GM10266 (cell line): ENCODE data around the gene DNAJC5G.
"Not testable (repeated sequence)": the region's sequence is repeated elsewhere in the genome, so short reads cannot be mapped to it uniquely, and the experiment has no call there.

Source experiments
- DNase-seq: peaks from one replicate; pipeline ENCODE4 v3.0.0; 2012; ENCODE audit errors: extremely low spot score
- TF ChIP-seq, protein P1 (sequence below): IDR thresholded peaks from 2 replicates; pipeline ENCODE4 v1.5.1; 2012; ENCODE audit warnings: mild to moderate bottlenecking, low read depth; ENCODE audit not compliant: control insufficient read depth, insufficient read depth; ENCODE audit errors: missing control alignments

The DNAJC5G gene

DNA sequence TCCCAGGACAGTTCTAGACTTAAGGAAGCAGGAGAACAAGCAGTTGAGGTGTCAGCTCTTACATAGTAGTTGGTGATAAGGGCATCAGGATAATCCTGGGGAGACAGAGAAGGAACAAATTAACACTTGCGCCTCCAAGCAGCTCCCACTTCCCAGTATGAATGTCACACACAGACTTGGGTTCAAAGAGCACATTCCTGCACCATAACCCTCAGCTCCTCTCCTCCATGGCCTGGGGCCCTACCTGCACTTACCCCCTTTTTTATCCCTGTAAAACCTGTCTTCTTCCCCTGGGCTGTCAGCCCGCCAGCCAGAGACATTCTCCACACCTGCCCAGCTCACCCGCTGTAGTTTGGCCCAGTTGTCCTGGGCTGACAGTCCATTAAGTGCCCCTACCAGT is 36.9 kb downstream of the DNAJC5G start:
- TF ChIP-seq, protein P1, sequence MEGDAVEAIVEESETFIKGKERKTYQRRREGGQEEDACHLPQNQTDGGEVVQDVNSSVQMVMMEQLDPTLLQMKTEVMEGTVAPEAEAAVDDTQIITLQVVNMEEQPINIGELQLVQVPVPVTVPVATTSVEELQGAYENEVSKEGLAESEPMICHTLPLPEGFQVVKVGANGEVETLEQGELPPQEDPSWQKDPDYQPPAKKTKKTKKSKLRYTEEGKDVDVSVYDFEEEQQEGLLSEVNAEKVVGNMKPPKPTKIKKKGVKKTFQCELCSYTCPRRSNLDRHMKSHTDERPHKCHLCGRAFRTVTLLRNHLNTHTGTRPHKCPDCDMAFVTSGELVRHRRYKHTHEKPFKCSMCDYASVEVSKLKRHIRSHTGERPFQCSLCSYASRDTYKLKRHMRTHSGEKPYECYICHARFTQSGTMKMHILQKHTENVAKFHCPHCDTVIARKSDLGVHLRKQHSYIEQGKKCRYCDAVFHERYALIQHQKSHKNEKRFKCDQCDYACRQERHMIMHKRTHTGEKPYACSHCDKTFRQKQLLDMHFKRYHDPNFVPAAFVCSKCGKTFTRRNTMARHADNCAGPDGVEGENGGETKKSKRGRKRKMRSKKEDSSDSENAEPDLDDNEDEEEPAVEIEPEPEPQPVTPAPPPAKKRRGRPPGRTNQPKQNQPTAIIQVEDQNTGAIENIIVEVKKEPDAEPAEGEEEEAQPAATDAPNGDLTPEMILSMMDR = no peak
- no peak for DNase-seq

DNA sequence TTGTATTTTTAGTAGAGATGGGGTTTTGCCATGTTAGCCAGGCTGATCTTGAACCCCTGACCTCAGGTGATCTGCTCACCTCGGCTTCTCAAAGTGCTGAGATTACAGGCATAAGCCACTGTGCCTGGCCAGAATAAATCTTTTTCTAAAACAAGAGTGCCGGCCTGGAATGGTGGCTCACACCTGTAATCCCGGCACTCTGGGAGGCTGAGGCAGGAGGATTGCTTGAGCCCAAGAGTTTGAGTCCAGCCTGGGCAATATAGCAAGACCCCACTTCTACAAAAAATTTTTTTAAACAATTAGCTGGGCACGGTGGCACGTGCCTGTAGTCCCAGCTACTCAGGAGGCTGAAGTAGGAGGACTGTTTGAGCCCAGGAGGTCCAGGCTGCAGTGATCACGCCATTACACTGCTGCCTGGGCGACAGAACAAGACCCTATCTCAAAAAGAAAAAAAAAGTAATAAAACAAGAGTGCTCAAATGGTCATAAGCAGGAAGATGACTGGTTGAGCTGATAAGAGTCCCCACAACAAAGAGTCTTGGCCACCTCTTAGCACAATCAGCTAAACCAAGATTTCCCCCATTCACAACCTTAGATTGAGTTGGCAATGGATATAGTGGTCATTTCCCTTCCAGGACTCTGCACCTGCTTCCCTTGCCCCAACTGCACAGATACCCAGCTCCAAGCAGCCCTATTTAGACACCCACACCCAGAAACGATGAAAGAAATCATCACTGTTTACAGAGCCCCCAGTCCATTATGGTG is 38.8 kb downstream of the DNAJC5G start:
- TF ChIP-seq, protein P1 = no peak
- DNase-seq = no peak

- TF ChIP-seq, protein P1 = no peak
- DNase-seq = no peak
Measured at GRCh38 chr2:27314709-27315108, 39.5 kb downstream of the DNAJC5G start.

GRCh38 chr2:27315122-27315521 is 39.9 kb downstream of the DNAJC5G start:
- DNase-seq = no peak
- TF ChIP-seq, protein P1 = no peak

GRCh38 chr2:27316655-27317412 is 41.6 kb downstream of the DNAJC5G start:
- DNase-seq = no peak
- TF ChIP-seq, protein P1 = no peak

DNA sequence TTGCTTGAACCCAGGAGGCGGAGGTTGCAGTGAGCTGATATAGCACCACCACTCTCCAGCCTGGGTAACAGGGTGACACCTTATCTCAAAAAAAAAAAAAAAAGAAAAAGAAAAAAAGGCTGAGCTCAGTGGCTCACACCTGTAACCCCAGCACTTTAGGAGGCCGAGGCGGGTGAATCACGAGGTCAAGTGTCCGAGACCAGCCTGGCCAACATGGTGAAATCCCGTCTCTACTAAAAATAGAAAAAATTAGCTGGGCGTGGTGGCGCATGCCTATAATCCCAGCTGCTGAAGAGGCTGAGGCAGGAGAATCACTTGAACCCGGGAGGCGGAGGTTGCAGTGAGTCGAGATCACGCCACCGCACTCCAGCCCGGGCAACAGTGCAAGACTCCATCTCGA is 44.6 kb downstream of the DNAJC5G start:
- DNase-seq = not testable (repeated sequence)

DNA sequence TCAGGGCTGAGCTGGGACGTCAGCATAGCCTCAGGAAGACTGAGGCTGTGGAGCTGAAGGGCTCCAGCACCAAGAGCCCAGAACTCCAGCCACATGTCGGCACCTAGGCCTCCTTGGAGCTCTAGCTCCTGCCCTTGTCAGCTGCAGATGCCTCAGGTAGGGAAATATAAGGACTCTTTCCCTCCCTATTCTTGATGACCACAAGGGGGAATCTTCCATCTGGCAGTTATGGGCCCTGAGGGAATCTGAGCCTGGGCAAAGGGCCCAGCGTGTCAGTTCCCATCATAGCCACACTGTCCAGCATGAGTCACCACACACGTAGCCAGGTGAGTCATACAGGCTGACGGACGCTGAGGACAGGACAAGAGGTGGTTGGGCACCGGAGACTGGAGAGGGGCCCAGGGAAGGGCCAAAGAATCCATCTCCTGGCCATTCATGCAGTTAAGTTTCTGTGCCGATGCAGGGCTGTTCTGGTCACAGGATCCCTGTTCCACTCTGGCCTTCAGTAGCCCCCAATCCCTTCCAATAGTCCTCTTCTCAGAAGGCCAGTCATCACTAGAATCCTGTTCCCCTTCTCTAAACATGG is 45.8 kb downstream of the DNAJC5G start:
- no peak for DNase-seq
- TF ChIP-seq, protein P1 = no peak
